Neural progenitor cell (in vitro differentiated cells): ENCODE data around the gene PINLYP. TPM values are rescaled to one million over a fixed set of nuclear protein-coding genes. Genes with fewer than 3 reads are reported as not detected.
"Not testable (repeated sequence)": the region's sequence is repeated elsewhere in the genome, so short reads cannot be mapped to it uniquely, and the experiment has no call there.

ENCODE experiments used
- DNase-seq: peaks from one replicate; pipeline ENCODE4 v3.0.0-alpha.2; 2016; ENCODE audit warnings: low spot score
- H2AFZ ChIP-seq: fragments of 200-600 bp; sonication (generic); replicated peaks from 2 replicates; pipeline ENCODE4 v1.6.1; 2016; ENCODE audit warnings: antibody characterized with exemption
- H3F3A ChIP-seq: fragments of 200-600 bp; sonication (generic); 2 replicates; pipeline ENCODE4 v1.6.1; 2016; ENCODE audit warnings: antibody characterized with exemption, low read depth
- H3K27ac ChIP-seq: fragments of 200-600 bp; sonication (generic); 2 replicates; pipeline ENCODE4 v1.5.1; 2016; ENCODE audit warnings: mild to moderate bottlenecking
- H3K27me3 ChIP-seq: fragments of 200-600 bp; sonication (generic); 2 replicates; pipeline ENCODE4 v1.6.1; 2016; ENCODE audit warnings: mild to moderate bottlenecking, moderate library complexity
- H3K36me3 ChIP-seq: fragments of 200-600 bp; sonication (generic); 2 replicates; pipeline ENCODE4 v1.5.1; 2016
- H3K4me1 ChIP-seq: fragments of 200-600 bp; sonication (generic); 2 replicates; pipeline ENCODE4 v1.6.1; 2016; ENCODE audit warnings: mixed run types
- H3K4me2 ChIP-seq: fragments of 200-600 bp; sonication (generic); 2 replicates; pipeline ENCODE4 v1.6.1; 2016
- H3K4me3 ChIP-seq: fragments of 200-600 bp; sonication (generic); 2 replicates; pipeline ENCODE4 v1.5.1; 2016
- H3K79me2 ChIP-seq: fragments of 200-600 bp; sonication (generic); 2 replicates; pipeline ENCODE4 v1.6.1; 2016; ENCODE audit warnings: low read depth
- H3K9ac ChIP-seq: fragments of 200-600 bp; sonication (generic); 2 replicates; pipeline ENCODE4 v1.6.1; 2016
- H3K9me3 ChIP-seq: fragments of 200-600 bp; sonication (generic); 2 replicates; pipeline ENCODE4 v1.5.1; 2016; ENCODE audit warnings: low read depth
- H4K20me1 ChIP-seq: fragments of 200-600 bp; sonication (generic); 2 replicates; pipeline ENCODE4 v1.6.1; 2016; ENCODE audit warnings: low read depth
- H3K27ac Mint-ChIP-seq: 3 replicates; pipeline ENCODE4 v1.8.0; 2021; ENCODE audit warnings: mixed read lengths
- H3K27me3 Mint-ChIP-seq: 2 replicates; pipeline ENCODE4 v1.8.0; 2022; ENCODE audit warnings: low read depth, mild to moderate bottlenecking, inconsistent platforms, moderate library complexity, mixed read lengths; ENCODE audit not compliant: insufficient read depth
- H3K36me3 Mint-ChIP-seq: 3 replicates; pipeline ENCODE4 v1.8.0; 2021; ENCODE audit warnings: mixed read lengths
- H3K4me1 Mint-ChIP-seq: 3 replicates; pipeline ENCODE4 v1.8.0; 2021; ENCODE audit warnings: mixed read lengths
- H3K4me3 Mint-ChIP-seq: 3 replicates; pipeline ENCODE4 v1.8.0; 2021; ENCODE audit warnings: mild to moderate bottlenecking, moderate library complexity, mixed read lengths
- H3K9me3 Mint-ChIP-seq: 3 replicates; pipeline ENCODE4 v1.8.0; 2020; ENCODE audit warnings: mixed read lengths
- EZH2 ChIP-seq: fragments of 200-600 bp; sonication (generic); IDR thresholded peaks from 2 replicates; pipeline ENCODE4 v1.6.1; 2017; ENCODE audit warnings: antibody characterized with exemption, mild to moderate bottlenecking, moderate library complexity
- EZH2phosphoT487 ChIP-seq: fragments of 200-600 bp; sonication (generic); IDR thresholded peaks from 2 replicates; pipeline ENCODE4 v1.6.1; 2017; ENCODE audit warnings: antibody characterized with exemption
- total RNA-seq: library from RNA; depleted of rRNA; stranded (reverse); fragments of >200 nt; gene quantifications from 2 replicates; pipeline ENCODE4 v1.2.3, GENCODE V29; 2015; ENCODE audit warnings: low replicate concordance
- TF ChIP-seq, protein P1 (sequence below): fragments of 200-600 bp; sonication (generic); IDR thresholded peaks from 2 replicates; pipeline ENCODE4 v1.5.1; 2017; ENCODE audit warnings: antibody characterized with exemption, mild to moderate bottlenecking

Gene PINLYP
- total RNA-seq, 1 donor from 2014 or later: 4.0 TPM

DNA sequence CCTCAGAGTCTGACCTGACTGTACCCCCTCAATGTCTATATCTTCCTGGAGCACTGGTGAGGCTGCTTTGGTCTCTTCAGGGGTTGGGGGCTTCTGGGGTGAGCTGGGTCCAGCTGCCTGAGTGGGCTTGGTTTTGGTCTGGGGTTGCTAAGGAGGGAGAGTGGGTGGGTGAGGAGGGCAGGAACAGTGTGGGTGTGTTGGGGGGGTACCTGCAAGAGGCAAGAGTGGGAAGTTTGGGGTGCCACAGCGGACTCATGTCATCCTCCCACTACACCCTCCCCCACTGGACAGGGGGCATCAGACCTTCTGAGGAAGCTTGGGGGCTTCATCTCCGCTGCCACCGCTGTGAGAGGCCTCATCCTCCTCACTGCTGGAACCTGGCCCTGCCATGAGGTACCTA lies 29.0 kb upstream of the PINLYP start:
- no peak for DNase-seq
- Mint-ChIP-seq H3K4me1 (peaks cover 11% of the 10 kb centered on the region), H3K9me3 (no peaks in the 10 kb centered on the region), H3K27me3 (peaks cover 10% of the 10 kb centered on the region), H3K4me3 (peak overlapping the region; percentile 33), H3K36me3 (peaks cover 39% of the 10 kb centered on the region), H3K27ac (no peak overlapping the region)
- Histone ChIP-seq H4K20me1 (no peaks in the 10 kb centered on the region), H3K4me2 (no peak overlapping the region), H3K4me1 (no peaks in the 10 kb centered on the region), H3K27me3 (no peaks in the 10 kb centered on the region), H3K4me3 (no peak overlapping the region), H3K27ac (no peak overlapping the region), H3F3A (no peaks in the 10 kb centered on the region), H3K9me3 (no peaks in the 10 kb centered on the region), H3K36me3 (no peaks in the 10 kb centered on the region), H3K9ac (no peak overlapping the region), H2AFZ (no peak overlapping the region), H3K79me2 (no peaks in the 10 kb centered on the region)
- no peak for TF ChIP-seq EZH2phosphoT487
- TF ChIP-seq EZH2: no peak

DNA sequence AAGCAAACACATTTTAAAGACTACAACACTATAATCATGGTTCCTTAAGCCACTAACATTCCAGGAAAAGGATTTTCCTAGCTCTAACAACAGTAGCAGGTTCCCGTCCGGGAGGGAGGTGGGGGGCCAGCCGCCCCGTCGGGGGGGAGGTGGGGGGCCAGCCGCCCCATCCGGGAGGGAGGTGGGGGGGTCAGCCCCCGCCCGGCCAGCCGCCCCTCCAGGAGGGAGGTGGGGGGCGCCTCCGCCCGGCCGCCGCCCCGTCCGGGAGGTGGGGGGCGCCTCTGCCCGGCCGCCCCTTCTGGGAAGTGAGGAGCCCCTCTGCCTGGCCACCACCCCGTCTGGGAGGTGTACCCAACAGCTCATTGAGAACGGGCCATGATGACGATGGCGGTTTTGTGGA lies 27.7 kb upstream of the PINLYP start:
- not testable (repeated sequence) for H3K27ac Mint-ChIP-seq, H3K27ac ChIP-seq, H3K9me3 Mint-ChIP-seq, H3K79me2 ChIP-seq, H3K27me3 ChIP-seq, H3K4me3 Mint-ChIP-seq, DNase-seq, H3K4me1 ChIP-seq, H2AFZ ChIP-seq, H3K9me3 ChIP-seq, H3F3A ChIP-seq, H3K36me3 ChIP-seq, H3K9ac ChIP-seq, H4K20me1 ChIP-seq, H3K4me3 ChIP-seq, H3K4me2 ChIP-seq
- Mint-ChIP-seq H3K4me1 (peaks cover 11% of the 10 kb centered on the region), H3K36me3 (peaks cover 34% of the 10 kb centered on the region), H3K27me3 (peaks cover 11% of the 10 kb centered on the region)

DNA sequence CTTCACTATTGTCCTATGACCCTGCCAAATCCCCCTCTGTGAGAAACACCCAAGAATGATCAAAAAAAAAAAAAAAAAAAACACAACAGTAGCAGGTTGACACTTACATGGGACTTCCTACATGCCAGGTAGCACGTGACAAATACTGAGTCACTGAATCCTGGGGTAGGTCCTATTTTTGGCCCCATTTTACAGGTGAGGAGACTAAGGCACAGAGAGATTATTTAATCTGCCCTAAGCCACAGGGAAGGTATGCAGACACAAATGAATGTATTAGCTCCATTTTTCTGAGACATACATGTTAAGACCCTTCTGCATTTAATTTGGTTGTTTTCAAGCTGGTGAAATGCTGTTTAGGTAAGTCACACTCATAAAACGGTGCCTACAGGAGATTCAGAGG lies 26.9 kb upstream of the PINLYP start:
- Histone ChIP-seq H3K36me3 (no peaks in the 10 kb centered on the region), H3K79me2 (no peaks in the 10 kb centered on the region), H4K20me1 (no peaks in the 10 kb centered on the region), H3K27me3 (no peaks in the 10 kb centered on the region), H2AFZ (no peak overlapping the region), H3K9ac (no peak overlapping the region), H3K4me2 (no peak overlapping the region), H3K4me1 (no peaks in the 10 kb centered on the region), H3K9me3 (no peaks in the 10 kb centered on the region), H3F3A (no peaks in the 10 kb centered on the region), H3K4me3 (no peak overlapping the region), H3K27ac (no peak overlapping the region)
- peaks cover 27% of the 10 kb centered on the region for H3K36me3 Mint-ChIP-seq
- no peak for TF ChIP-seq EZH2phosphoT487
- TF ChIP-seq, protein P1, sequence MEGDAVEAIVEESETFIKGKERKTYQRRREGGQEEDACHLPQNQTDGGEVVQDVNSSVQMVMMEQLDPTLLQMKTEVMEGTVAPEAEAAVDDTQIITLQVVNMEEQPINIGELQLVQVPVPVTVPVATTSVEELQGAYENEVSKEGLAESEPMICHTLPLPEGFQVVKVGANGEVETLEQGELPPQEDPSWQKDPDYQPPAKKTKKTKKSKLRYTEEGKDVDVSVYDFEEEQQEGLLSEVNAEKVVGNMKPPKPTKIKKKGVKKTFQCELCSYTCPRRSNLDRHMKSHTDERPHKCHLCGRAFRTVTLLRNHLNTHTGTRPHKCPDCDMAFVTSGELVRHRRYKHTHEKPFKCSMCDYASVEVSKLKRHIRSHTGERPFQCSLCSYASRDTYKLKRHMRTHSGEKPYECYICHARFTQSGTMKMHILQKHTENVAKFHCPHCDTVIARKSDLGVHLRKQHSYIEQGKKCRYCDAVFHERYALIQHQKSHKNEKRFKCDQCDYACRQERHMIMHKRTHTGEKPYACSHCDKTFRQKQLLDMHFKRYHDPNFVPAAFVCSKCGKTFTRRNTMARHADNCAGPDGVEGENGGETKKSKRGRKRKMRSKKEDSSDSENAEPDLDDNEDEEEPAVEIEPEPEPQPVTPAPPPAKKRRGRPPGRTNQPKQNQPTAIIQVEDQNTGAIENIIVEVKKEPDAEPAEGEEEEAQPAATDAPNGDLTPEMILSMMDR: no peak
- no peak for TF ChIP-seq EZH2
- peaks cover 11% of the 10 kb centered on the region for H3K4me1 Mint-ChIP-seq
- H3K9me3 Mint-ChIP-seq: no peaks in the 10 kb centered on the region
- DNase-seq: no peak
- H3K27me3 Mint-ChIP-seq: peaks cover 9% of the 10 kb centered on the region
- H3K27ac Mint-ChIP-seq: no peak overlapping the region
- no peak overlapping the region for H3K4me3 Mint-ChIP-seq

DNA sequence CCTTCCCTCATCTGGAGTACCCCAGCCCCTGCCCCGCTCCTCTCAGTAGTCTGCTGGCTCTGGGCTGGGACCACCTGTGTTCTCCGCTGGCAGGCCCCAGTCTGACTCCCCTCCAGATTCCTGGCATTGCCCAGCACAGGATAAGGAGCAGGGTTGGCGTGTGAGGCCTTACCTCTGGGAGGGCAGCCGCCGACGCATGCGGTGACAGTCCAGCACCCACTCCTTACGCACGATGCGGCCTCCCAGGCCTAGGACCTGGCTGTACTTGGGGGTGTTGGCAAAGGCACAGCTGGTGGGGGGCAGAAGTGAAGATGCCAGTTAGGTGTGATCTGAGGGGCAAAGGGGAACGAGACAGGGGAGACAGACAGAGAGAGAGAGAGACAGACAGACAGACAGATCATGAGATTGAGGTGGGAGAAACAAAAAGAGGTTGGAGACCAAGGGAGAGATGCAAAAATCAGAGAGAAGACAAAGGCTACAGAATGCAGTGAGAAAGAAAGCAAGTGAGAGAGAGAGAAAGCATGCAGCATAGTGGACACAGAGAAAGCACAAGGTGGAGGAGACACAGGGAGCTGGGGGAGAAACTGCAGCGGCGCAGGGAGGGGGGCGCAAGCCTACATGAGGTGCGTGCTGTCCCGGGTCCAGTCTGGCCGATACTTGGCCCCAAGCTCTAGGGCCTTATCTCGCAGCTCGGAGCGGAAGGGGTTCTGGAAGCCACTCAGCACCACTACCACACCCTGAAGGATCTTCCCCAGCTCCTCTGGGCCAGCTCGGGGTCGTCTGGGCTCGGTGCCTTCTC lies 24.0 kb upstream of the PINLYP start:
- peak overlapping the region; percentile 12 for H3K27ac Mint-ChIP-seq
- TF ChIP-seq EZH2phosphoT487 (no peak), EZH2 (no peak)
- TF ChIP-seq, protein P1: no peak
- H3K9ac ChIP-seq: no peak overlapping the region

More for the DNA sequence above, 24.0 kb upstream of the PINLYP start:
- Histone ChIP-seq H3K9me3 (no peaks in the 10 kb centered on the region), H3K27me3 (no peaks in the 10 kb centered on the region), H3K4me1 (no peaks in the 10 kb centered on the region), H4K20me1 (peaks cover 5% of the 10 kb centered on the region), H3K79me2 (no peaks in the 10 kb centered on the region), H3F3A (peaks cover 6% of the 10 kb centered on the region), H3K27ac (no peak overlapping the region), H2AFZ (no peak overlapping the region), H3K4me3 (no peak overlapping the region), H3K36me3 (no peaks in the 10 kb centered on the region), H3K4me2 (no peak overlapping the region)
- peaks cover 7% of the 10 kb centered on the region for H3K27me3 Mint-ChIP-seq
- H3K9me3 Mint-ChIP-seq: no peaks in the 10 kb centered on the region
- H3K36me3 Mint-ChIP-seq: peaks cover 20% of the 10 kb centered on the region
- H3K4me1 Mint-ChIP-seq: peaks cover 11% of the 10 kb centered on the region
- no peak overlapping the region for H3K4me3 Mint-ChIP-seq
- no peak for DNase-seq
